GM19351 (cell line): ENCODE results near the gene PSMD13.

Source experiments
- ATAC-seq: cut with Tn5 transposase; IDR thresholded peaks from one replicate; pipeline ENCODE4 v1.9.1; 2021; ENCODE audit warnings: mild to moderate bottlenecking, moderate library complexity; ENCODE audit not compliant: unreplicated experiment

Gene PSMD13

DNA sequence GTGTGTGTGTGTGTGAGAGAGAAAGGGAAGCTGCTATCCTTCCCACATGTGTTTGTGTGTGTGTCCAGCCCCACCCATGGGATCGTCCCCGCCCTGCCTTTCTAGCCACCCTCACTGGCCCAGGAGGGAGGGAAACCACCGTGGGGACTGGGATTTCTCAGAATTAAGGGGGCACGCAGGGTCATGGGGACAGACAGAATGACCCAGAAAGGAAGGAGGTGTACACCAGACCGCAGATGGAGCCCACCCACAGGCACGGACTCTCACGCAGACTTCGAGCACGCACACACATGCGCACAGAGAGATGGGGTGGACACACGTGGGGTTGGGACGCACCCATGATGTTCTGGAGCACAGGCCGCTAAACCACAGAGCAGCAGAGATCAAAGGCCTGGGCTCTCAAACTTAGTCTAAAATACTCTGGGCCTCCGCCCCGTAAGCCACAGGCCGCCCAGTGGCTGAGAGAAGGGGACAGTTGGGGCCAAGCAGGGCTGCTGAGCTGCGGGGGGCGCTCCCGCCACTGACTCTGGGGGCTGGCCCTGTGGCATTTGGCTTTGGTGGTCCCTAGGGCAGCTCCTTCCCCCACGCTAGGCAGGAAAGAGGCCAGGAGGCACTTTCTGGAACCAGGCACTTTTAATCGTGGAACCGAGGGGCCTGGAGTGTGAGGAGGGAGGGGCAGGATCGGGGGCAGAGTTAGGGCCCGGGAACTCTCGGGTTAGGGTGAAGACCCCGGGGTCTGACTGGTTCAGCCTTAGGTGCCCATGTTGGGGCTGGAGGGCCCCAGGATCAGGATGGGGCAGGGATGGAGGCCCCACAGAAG is 61.0 kb downstream of the PSMD13 start:
- no peak for ATAC-seq

DNA sequence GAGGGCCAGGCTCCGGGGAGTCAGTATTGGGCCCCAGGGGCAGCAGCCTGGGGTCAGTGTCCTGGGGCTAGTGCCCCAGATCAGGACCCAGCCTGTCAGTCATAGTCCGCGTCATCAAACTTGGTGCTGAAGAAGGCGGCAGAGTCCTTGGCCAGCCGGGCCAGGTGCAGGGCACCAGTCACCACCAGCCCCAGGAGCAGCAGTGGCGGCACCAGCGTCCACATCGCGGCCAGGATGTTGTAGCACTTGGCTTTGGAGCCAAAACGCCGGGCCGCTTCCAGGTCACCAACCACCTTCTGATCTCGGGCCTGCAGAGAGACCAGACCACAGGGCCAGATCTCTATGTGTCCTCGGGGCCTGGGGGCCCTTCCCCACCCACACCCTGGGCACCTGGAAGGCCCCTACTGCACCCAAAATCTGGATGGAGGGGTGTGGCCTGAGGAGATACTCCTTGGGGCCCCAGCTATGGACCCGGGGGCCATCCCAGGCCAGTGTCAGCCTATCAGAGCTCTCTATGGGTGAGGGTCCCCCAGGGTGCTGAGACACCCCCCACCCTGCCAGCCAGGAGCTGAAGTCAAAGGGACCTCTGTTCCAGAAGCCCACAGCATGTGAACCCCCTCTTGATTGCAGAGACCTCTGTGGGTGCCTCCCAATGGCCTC is 61.8 kb downstream of the PSMD13 start:
- ATAC-seq: no peak

DNA sequence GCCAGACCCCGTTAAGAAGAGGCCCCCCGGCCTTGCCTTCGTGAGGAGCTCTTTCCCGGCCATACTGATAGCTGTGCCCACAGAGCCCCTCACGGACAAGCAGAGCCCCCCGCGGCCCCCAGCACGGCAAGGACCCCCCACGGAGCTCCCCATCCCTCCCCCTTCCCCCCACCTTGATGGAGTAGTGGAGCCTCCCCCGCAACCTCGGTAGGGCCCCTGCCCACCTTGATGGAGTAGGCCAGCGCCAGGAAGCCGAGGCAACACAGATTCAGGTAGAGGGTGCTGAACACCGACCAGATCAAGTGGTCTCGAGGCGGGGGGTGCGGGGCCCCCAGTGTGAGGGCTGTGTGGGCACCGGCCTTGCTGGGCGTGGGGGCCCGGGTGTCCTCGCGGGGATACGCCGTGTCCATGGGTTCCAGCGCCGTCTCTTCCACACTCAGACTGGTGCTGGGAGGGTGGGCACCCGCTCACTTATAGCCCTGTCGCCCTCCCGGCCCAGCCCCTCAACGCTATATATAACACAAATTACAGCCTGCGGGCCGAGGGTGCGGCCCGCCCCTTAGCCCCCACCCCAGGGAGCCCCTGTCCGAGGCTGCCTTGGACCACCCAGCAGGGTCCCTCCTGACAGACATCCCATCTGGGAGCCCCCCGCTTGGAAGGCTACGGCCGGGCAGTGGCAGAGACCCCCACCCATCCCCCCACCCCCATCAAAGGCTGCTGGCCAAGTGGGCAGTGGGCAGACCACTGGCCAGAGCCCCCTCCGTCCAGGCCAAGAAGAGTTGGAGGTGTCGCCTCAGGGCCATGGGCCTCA is 62.5 kb downstream of the PSMD13 start, which contains the start of gene IFITM5:
Gene IFITM5, minus strand, starts transcription at position 446 of the 811 bp plus-strand sequence. Its CDS starts 36 bp downstream, at position 410.
- ATAC-seq: no peak

DNA sequence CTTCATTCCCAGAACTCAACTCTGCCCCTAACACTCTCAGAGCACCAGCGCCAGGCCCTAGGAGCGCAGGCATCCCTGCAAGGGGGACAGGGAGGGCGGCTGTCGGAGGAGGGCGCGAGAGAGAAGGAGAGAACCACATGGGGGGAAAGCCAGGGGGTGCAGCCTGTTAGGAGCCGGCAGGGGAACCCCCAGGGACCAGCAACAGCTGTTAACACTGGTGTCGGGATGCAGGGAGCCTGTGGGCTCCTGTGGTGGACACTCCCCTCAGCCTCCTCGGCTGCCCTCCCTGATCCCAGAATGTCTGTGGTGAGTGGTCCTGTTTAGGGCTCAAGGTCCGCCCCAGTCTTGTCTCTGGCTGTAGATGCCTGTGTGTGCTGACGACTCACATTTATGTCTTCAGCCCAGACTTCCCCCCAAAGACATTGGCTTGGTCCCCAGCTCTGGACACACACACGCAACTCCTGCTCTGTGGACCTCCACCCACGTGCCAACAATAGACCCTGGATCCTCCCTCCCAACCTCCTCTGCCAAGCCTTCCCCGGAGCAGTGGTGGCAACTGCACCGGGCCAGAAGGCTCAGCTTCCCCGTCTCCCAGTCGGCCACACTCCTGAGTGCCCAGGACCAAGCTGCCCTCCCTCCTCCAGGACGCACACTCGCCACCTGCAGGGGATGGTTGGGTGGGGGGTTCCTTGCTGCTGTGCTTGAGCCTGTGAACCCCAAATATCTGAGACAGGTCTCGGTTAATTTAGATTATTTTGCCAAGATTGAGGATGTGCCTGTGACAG is 63.4 kb downstream of the PSMD13 start:
- ATAC-seq: no peak
